Vagina (tissue), 2 donors: ENCODE results near the gene NKAIN2.

Source experiments
- CTCF ChIP-seq, 3 experiments: fragments of 450-650 bp in 2 of 3; fragments of 200-600 bp in 1 of 3; sonication (generic) in 1 of 3; IDR thresholded peaks; one replicate each; pipeline ENCODE4 v1.5.1; 2017 to 2019; ENCODE audit warnings: antibody characterized with exemption in 3 of 3, mild to moderate bottlenecking in 2 of 3, moderate library complexity in 2 of 3
- POLR2A ChIP-seq, 2 donors: fragments of 450-650 bp; IDR thresholded peaks; one replicate each; pipeline ENCODE4 v1.6.1; 2017; ENCODE audit warnings: antibody characterized with exemption in 2 of 2, mild to moderate bottlenecking in 2 of 2, moderate library complexity in 2 of 2
- POLR2AphosphoS5 ChIP-seq, 2 donors: sonication (generic); formaldehyde crosslinking; IDR thresholded peaks; one replicate each; pipeline ENCODE4 v1.9.0; 2017; ENCODE audit warnings: antibody characterized with exemption in 2 of 2, mild to moderate bottlenecking in 2 of 2, low read depth in 1 of 2; ENCODE audit not compliant: insufficient read depth in 1 of 2

GRCh38 chr6:123902738-123903313 lies 99.2 kb downstream of the NKAIN2 start:
- no peak for TF ChIP-seq POLR2A (IDR thresholded peaks at IDR 0.05)
- no peak for TF ChIP-seq CTCF (IDR thresholded peaks at IDR 0.05)
- TF ChIP-seq POLR2AphosphoS5 (IDR thresholded peaks at IDR 0.05; ENCODE audit: insufficient read depth in 1 of 2, low read depth in 1 of 2): no peak
